ENCODE results near the gene MYO1D.
A peak's percentile ranks its signal among the peaks of the same experiment; 100 is the strongest.

Gene MYO1D

DNA sequence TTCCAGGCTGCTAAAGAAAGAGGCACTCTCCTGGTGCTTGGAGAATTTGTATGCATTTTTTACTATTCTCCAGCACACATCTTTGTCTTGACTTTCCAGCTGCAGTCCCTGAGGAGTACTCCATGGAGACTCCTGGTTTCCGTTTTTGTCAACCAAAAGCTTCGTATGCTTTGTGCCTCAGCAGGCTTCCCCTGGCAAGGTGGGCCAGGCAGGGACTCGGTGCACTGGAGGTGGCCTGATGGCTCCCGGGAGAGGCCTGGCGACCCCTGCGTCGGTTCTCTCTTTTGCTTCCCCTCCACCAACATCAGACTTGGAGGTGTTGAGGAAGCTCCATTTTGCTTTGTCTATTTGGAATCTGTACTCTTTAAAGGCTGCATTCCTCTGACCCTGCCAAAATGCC, 366.5 kb downstream of the MYO1D start:
- CTCF ChIA-PET = interaction anchor here (0.8 to 4.1 kb wide), 4 partner anchors 19 to 79 kb away, joined by 3 to 13 read pairs (median 6); no protein-coding TSS in a partner anchor
- POLR2A ChIA-PET = interaction anchor here (1.3 kb wide), 1 partner anchor 13 kb away, joined by 3 read pairs; no protein-coding TSS in a partner anchor

GRCh38 chr17:32508926-32509325, 368.0 kb downstream of the MYO1D start:
- ChIA-PET POLR2A (no interaction called here), CTCF (interaction anchor here (0.9 to 4.1 kb wide), 4 partner anchors 18 to 37 kb away, joined by 3 to 13 read pairs (median 3); no protein-coding TSS in a partner anchor)
- TF ChIP-seq, protein P1, sequence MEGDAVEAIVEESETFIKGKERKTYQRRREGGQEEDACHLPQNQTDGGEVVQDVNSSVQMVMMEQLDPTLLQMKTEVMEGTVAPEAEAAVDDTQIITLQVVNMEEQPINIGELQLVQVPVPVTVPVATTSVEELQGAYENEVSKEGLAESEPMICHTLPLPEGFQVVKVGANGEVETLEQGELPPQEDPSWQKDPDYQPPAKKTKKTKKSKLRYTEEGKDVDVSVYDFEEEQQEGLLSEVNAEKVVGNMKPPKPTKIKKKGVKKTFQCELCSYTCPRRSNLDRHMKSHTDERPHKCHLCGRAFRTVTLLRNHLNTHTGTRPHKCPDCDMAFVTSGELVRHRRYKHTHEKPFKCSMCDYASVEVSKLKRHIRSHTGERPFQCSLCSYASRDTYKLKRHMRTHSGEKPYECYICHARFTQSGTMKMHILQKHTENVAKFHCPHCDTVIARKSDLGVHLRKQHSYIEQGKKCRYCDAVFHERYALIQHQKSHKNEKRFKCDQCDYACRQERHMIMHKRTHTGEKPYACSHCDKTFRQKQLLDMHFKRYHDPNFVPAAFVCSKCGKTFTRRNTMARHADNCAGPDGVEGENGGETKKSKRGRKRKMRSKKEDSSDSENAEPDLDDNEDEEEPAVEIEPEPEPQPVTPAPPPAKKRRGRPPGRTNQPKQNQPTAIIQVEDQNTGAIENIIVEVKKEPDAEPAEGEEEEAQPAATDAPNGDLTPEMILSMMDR (IDR thresholded peaks at IDR 0.05; ENCODE audit: control extremely low read depth, extremely low read depth, low read depth, missing control alignments) = no peak
- DNase-seq (ENCODE audit: extremely low spot score) = no peak

More for the DNA sequence above, 366.5 kb downstream of the MYO1D start:
- DNase-seq (ENCODE audit: extremely low spot score) = no peak
- TF ChIP-seq, protein P1 (IDR thresholded peaks at IDR 0.05; ENCODE audit: control extremely low read depth, extremely low read depth, low read depth, missing control alignments) = no peak

DNA sequence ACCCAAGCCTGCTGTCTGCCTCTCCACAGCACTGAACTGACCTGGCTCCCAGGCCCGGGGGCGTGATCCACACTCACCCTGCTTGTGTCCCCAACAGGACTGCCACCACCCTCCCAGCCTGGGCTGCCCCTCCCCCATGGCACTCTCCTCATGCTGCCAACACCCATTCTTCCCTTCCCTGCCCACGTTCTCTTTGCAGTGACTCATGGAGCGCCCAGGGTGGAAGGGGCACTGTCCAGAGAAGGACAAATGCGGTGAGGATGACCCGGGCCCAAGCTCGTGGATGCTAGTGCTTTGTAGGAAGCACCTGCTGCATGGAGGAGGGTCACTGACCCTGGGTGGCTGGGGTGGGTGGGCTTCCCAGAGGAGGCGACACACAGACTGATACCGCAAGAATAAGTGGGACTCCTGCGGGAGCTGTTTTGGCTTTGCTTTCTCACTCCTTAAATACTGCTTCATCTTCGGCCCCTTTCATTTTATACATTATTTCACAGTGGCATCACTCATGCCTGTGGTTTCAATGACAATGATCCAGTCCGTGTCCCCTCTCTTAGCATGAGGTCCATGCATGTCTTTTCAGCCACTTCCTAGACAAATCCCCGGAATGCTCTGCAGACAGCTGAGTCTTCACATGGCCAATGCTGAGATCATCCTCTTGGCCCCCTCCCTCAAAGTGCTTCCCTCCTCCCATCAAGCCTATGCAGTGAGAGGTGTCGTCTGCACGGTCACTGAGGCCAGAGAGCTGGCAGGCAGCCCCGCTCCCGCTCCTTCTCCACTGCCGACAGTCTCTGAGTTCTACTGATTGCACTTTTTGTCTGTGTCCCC, 372.5 kb downstream of the MYO1D start:
- no peak for DNase-seq (ENCODE audit: extremely low spot score)
- TF ChIP-seq, protein P1 (IDR thresholded peaks at IDR 0.05; ENCODE audit: control extremely low read depth, extremely low read depth, low read depth, missing control alignments) = no peak
- ChIA-PET CTCF (interaction anchor here (0.7 to 1.4 kb wide), 3 partner anchors 15 to 23 kb away, joined by 3 to 4 read pairs (median 3); no protein-coding TSS in a partner anchor), POLR2A (interaction anchor here (1.0 to 1.3 kb wide), 3 partner anchors 13 to 55 kb away, joined by 3 to 14 read pairs (median 6); no protein-coding TSS in a partner anchor)

GRCh38 chr17:32503251-32504165, 373.4 kb downstream of the MYO1D start:
- TF ChIP-seq, protein P1 (IDR thresholded peaks at IDR 0.05; ENCODE audit: control extremely low read depth, extremely low read depth, low read depth, missing control alignments) = no peak
- CTCF ChIA-PET = interaction anchor here (0.7 to 1.4 kb wide), 3 partner anchors 14 to 24 kb away, joined by 3 to 4 read pairs (median 3); no protein-coding TSS in a partner anchor
- POLR2A ChIA-PET = interaction anchor here (0.6 to 1.3 kb wide), 4 partner anchors 14 to 149 kb away, joined by 3 to 14 read pairs (median 4); no protein-coding TSS in a partner anchor
- peak; percentile 81 for DNase-seq (ENCODE audit: extremely low spot score)

DNA sequence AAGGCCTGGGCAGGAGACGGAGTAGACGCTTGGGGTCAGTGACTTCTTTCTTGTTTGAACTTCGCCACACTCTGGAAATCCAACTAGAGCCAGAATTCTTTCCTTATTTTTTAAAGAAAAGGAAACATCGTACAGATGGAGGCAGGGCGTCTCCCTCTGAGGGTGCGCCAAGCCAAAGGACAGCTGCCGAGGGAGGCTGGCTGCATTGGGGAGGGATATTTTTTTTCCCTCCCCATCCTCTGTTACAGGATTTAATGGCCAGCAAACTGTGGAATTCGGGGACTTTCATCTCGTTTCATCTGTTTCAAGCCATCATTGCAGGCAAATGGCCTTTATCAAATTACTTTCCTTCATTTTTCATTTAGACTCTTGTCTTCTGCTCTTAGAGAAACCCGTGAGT, 374.2 kb downstream of the MYO1D start:
- CTCF ChIA-PET = no interaction called here
- TF ChIP-seq, protein P1 (IDR thresholded peaks at IDR 0.05; ENCODE audit: control extremely low read depth, extremely low read depth, low read depth, missing control alignments) = no peak
- POLR2A ChIA-PET = interaction anchor here (0.6 kb wide), 1 partner anchor 148 kb away, joined by 3 read pairs; no protein-coding TSS in a partner anchor

DNA sequence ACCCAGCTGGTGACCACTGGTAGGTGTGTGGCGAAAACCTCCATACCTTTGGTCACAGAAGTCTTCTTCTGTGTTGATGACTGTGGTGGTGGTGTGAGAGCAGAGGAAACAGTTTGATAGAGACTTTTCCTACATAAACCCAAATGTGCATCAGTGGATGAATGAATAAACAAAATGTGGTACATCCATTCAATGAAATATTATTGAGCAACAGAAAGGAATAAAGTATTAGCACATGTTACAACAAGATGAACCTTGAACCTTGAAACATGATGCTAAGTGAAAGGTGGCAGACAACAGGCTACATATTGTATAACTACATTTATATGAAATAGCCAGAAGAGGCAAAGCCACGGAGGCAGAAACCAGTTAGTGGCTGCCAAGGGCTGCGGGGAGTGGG, 374.9 kb downstream of the MYO1D start:
- TF ChIP-seq, protein P1 (IDR thresholded peaks at IDR 0.05; ENCODE audit: control extremely low read depth, extremely low read depth, low read depth, missing control alignments) = no peak
- POLR2A ChIA-PET = no interaction called here
- CTCF ChIA-PET = interaction anchor here (1.4 kb wide), 1 partner anchor 10 kb away, joined by 4 read pairs; no protein-coding TSS in a partner anchor
- DNase-seq (ENCODE audit: extremely low spot score) = no peak

More for the DNA sequence above, 374.2 kb downstream of the MYO1D start:
- no peak for DNase-seq (ENCODE audit: extremely low spot score)
